Measurements from ENCODE around the gene SDF2L1. TPM values are rescaled to one million over a fixed set of nuclear protein-coding genes. Genes with fewer than 3 reads are reported as not detected.
"Not testable (repeated sequence)": the region's sequence is repeated elsewhere in the genome, so short reads cannot be mapped to it uniquely, and the experiment has no call there.

SDF2L1 gene
- total RNA-seq, 2 experiments from 2014 or later, result 60.5 to 66.8 TPM

- Histone ChIP-seq H3K4me2 (ENCODE audit: low read length) (no peak overlapping the region), H3K9me3 (ENCODE audit: low read length) (no peaks in the 10 kb centered on the region), H3K4me1 (ENCODE audit: insufficient read depth, low read length, poor library complexity, severe bottlenecking) (no peaks in the 10 kb centered on the region), H2AFZ (ENCODE audit: low read length) (no peak overlapping the region), H4K20me1 (ENCODE audit: insufficient read depth, low read length) (no peaks in the 10 kb centered on the region), H3K9me2 (ENCODE audit: insufficient read depth, low read length) (no peaks in the 10 kb centered on the region), H3K4me3 (ENCODE audit: low read depth, low read length, poor library complexity, severe bottlenecking) (no peak overlapping the region), H3K27ac (ENCODE audit: low read depth, low read length, poor library complexity, severe bottlenecking) (no peak overlapping the region), H3K79me2 (ENCODE audit: insufficient read depth, low read depth, low read length) (no peaks in the 10 kb centered on the region), H3K36me3 (ENCODE audit: insufficient read depth, low read length) (peaks cover 77% of the 10 kb centered on the region)
- intact Hi-C loops (cut with micrococcal nuclease; ENCODE audit: unreplicated experiment), result no loop called here
- BruUV-seq (replicated peaks), result no TSS peak
- no peak for DNase-seq (ENCODE audit: low spot score)
- TF ChIP-seq, protein P1, sequence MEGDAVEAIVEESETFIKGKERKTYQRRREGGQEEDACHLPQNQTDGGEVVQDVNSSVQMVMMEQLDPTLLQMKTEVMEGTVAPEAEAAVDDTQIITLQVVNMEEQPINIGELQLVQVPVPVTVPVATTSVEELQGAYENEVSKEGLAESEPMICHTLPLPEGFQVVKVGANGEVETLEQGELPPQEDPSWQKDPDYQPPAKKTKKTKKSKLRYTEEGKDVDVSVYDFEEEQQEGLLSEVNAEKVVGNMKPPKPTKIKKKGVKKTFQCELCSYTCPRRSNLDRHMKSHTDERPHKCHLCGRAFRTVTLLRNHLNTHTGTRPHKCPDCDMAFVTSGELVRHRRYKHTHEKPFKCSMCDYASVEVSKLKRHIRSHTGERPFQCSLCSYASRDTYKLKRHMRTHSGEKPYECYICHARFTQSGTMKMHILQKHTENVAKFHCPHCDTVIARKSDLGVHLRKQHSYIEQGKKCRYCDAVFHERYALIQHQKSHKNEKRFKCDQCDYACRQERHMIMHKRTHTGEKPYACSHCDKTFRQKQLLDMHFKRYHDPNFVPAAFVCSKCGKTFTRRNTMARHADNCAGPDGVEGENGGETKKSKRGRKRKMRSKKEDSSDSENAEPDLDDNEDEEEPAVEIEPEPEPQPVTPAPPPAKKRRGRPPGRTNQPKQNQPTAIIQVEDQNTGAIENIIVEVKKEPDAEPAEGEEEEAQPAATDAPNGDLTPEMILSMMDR (conservative IDR thresholded peaks at IDR 0.05; ENCODE audit: low read length), result no peak
- TF ChIP-seq EZH2phosphoT487 (IDR thresholded peaks at IDR 0.05; ENCODE audit: borderline replicate concordance, low read depth, low read length), result no peak
- ChIA-PET POLR2A (no interaction called here), CTCF (ENCODE audit: unreplicated experiment) (no interaction called here)
Observed at GRCh38 chr22:21688706-21689381, 46.7 kb downstream of the SDF2L1 start.

DNA sequence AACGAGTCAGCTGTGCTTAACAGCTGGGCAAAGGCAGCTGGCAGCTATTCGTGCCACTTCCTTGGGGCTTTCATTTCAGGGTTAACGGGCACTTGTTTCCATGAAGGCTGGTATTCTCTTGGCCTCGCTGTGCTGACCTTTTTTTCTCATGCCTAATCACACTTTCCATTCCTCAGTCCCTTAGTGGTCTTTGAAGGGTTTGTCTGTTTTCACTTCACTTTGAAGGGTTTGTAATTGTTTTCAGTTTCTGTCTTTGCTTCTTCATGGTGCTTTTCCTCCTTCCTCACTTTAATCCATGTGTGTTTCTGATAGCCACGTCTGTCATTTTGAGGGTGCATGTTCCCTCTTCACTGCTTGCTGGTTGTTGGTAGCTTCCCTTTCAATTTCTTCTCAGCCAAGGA is 48.3 kb downstream of the SDF2L1 start:
- Histone ChIP-seq H3K36me3 (ENCODE audit: insufficient read depth, low read length) (peaks cover 82% of the 10 kb centered on the region), H3K4me2 (ENCODE audit: low read length) (no peak overlapping the region), H3K79me2 (ENCODE audit: insufficient read depth, low read depth, low read length) (no peaks in the 10 kb centered on the region), H3K27ac (ENCODE audit: low read depth, low read length, poor library complexity, severe bottlenecking) (no peak overlapping the region), H3K4me1 (ENCODE audit: insufficient read depth, low read length, poor library complexity, severe bottlenecking) (no peaks in the 10 kb centered on the region), H3K9me2 (ENCODE audit: insufficient read depth, low read length) (no peaks in the 10 kb centered on the region), H4K20me1 (ENCODE audit: insufficient read depth, low read length) (no peaks in the 10 kb centered on the region), H3K4me3 (ENCODE audit: low read depth, low read length, poor library complexity, severe bottlenecking) (no peak overlapping the region), H2AFZ (ENCODE audit: low read length) (no peak overlapping the region), H3K9me3 (ENCODE audit: low read length) (no peaks in the 10 kb centered on the region)
- DNase-seq (ENCODE audit: low spot score), result no peak
- intact Hi-C loops (cut with micrococcal nuclease; ENCODE audit: unreplicated experiment), result no loop called here
- POLR2A ChIA-PET, result interaction anchor here (1.7 kb wide), 1 partner anchor 20 kb away, joined by 5 read pairs; no protein-coding TSS in a partner anchor
- TSS peak; percentile 56 for BruUV-seq (replicated peaks)
- TF ChIP-seq, protein P1 (conservative IDR thresholded peaks at IDR 0.05; ENCODE audit: low read length), result no peak
- TF ChIP-seq EZH2phosphoT487 (IDR thresholded peaks at IDR 0.05; ENCODE audit: borderline replicate concordance, low read depth, low read length), result no peak
- CTCF ChIA-PET (ENCODE audit: unreplicated experiment), result no interaction called here

DNA sequence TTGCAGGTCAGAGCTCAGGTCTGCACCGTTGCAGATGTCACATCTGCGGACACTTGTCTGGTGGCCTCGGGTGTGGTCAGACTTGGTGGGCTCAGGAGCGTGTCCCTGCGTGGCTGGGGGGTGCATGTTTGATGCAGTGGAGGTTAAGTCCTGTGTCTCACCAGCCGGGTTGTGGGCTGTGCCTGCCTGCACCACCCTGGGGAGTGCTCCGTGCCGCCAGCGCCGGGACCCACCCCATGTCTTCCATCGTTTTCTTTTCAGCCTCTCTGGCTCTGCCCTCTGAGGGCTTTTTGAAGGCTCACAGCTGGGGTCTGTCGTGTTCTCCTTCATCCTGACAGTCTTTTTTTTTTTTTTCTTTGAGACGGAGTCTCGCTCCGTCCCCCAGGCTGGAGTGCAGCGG is 49.7 kb downstream of the SDF2L1 start:
- no TSS peak for BruUV-seq (replicated peaks)

GRCh38 chr22:21692856-21693255 is 50.8 kb downstream of the SDF2L1 start:
- H3K9me2 ChIP-seq (ENCODE audit: insufficient read depth, low read length); CTCF ChIA-PET (ENCODE audit: unreplicated experiment): not testable (repeated sequence)

More for the DNA sequence above, 49.7 kb downstream of the SDF2L1 start:
- peaks cover 82% of the 10 kb centered on the region for H3K36me3 ChIP-seq (ENCODE audit: insufficient read depth, low read length)
- H3K9me2 ChIP-seq (ENCODE audit: insufficient read depth, low read length), result no peaks in the 10 kb centered on the region
- no peak overlapping the region for H3K4me2 ChIP-seq (ENCODE audit: low read length)
- H3K4me3 ChIP-seq (ENCODE audit: low read depth, low read length, poor library complexity, severe bottlenecking), result no peak overlapping the region
- CTCF ChIA-PET (ENCODE audit: unreplicated experiment), result no interaction called here
- H3K4me1 ChIP-seq (ENCODE audit: insufficient read depth, low read length, poor library complexity, severe bottlenecking), result no peaks in the 10 kb centered on the region
- no peaks in the 10 kb centered on the region for H3K79me2 ChIP-seq (ENCODE audit: insufficient read depth, low read depth, low read length)
- H2AFZ ChIP-seq (ENCODE audit: low read length), result no peak overlapping the region
- intact Hi-C loops (cut with micrococcal nuclease; ENCODE audit: unreplicated experiment), result no loop called here
- H3K27ac ChIP-seq (ENCODE audit: low read depth, low read length, poor library complexity, severe bottlenecking), result no peak overlapping the region
- H3K9me3 ChIP-seq (ENCODE audit: low read length), result no peaks in the 10 kb centered on the region
- no peak for TF ChIP-seq EZH2phosphoT487 (IDR thresholded peaks at IDR 0.05; ENCODE audit: borderline replicate concordance, low read depth, low read length)
- TF ChIP-seq, protein P1 (conservative IDR thresholded peaks at IDR 0.05; ENCODE audit: low read length), result no peak
- H4K20me1 ChIP-seq (ENCODE audit: insufficient read depth, low read length), result no peaks in the 10 kb centered on the region
- POLR2A ChIA-PET, result interaction anchor here (0.6 kb wide), 2 partner anchors 43 to 1199 kb away, joined by 3 to 7 read pairs; no protein-coding TSS in a partner anchor
- DNase-seq (ENCODE audit: low spot score), result no peak

More at GRCh38 chr22:21692856-21693255, 50.8 kb downstream of the SDF2L1 start:
- H3K27ac ChIP-seq (ENCODE audit: low read depth, low read length, poor library complexity, severe bottlenecking); H2AFZ ChIP-seq (ENCODE audit: low read length); H3K9me3 ChIP-seq (ENCODE audit: low read length); H3K4me1 ChIP-seq (ENCODE audit: insufficient read depth, low read length, poor library complexity, severe bottlenecking); BruUV-seq (replicated peaks); DNase-seq (ENCODE audit: low spot score); intact Hi-C loops (cut with micrococcal nuclease; ENCODE audit: unreplicated experiment); H3K79me2 ChIP-seq (ENCODE audit: insufficient read depth, low read depth, low read length); H3K4me2 ChIP-seq (ENCODE audit: low read length); H4K20me1 ChIP-seq (ENCODE audit: insufficient read depth, low read length); H3K4me3 ChIP-seq (ENCODE audit: low read depth, low read length, poor library complexity, severe bottlenecking): not testable (repeated sequence)
- peaks cover 82% of the 10 kb centered on the region for H3K36me3 ChIP-seq (ENCODE audit: insufficient read depth, low read length)
- POLR2A ChIA-PET, result interaction anchor here (0.7 kb wide), 1 partner anchor 227 kb away, joined by 3 read pairs; no protein-coding TSS in a partner anchor
